Mesenchymal stem cell (in vitro differentiated cells and primary cell): ENCODE data around the gene STAG1.

Source experiments
- DNase-seq: peaks from one replicate; pipeline ENCODE4 v3.0.0-alpha.2; 2013
- H2AFZ ChIP-seq: one replicate; pipeline ENCODE4 v1.6.1; 2013; ENCODE audit warnings: low read depth, mild to moderate bottlenecking, control low read depth, inconsistent platforms, low read length, moderate library complexity
- H2AK5ac ChIP-seq: 2 replicates; pipeline ENCODE4 v1.6.1; 2013; ENCODE audit warnings: low read length, moderate library complexity, mild to moderate bottlenecking, inconsistent platforms; ENCODE audit not compliant: severe bottlenecking
- H2BK120ac ChIP-seq: one replicate; pipeline ENCODE4 v1.6.1; 2013; ENCODE audit warnings: low read depth, mild to moderate bottlenecking, inconsistent platforms, low read length, moderate library complexity
- H2BK12ac ChIP-seq, 2 experiments: one replicate each; pipeline ENCODE4 v1.6.1; 2013; ENCODE audit warnings: inconsistent platforms in 2 of 2, low read length in 2 of 2, mild to moderate bottlenecking in 2 of 2, moderate library complexity in 2 of 2, control low read depth in 1 of 2
- H2BK15ac ChIP-seq: one replicate; pipeline ENCODE4 v1.6.1; 2013; ENCODE audit warnings: mild to moderate bottlenecking, low read depth, inconsistent platforms; ENCODE audit not compliant: poor library complexity, severe bottlenecking
- H2BK5ac ChIP-seq: 2 replicates; pipeline ENCODE4 v1.6.1; 2013; ENCODE audit warnings: low read depth, mild to moderate bottlenecking, low read length, control low read depth, inconsistent platforms; ENCODE audit not compliant: poor library complexity, severe bottlenecking
- H3K14ac ChIP-seq, 2 experiments: one replicate each; pipeline ENCODE4 v1.6.1; 2013; ENCODE audit warnings: inconsistent platforms in 2 of 2, low read length in 2 of 2, control low read depth in 1 of 2, mild to moderate bottlenecking in 1 of 2, moderate library complexity in 1 of 2
- H3K18ac ChIP-seq, 2 experiments: one replicate each; pipeline ENCODE4 v1.6.1; 2013; ENCODE audit warnings: inconsistent platforms in 2 of 2, low read length in 2 of 2, control low read depth in 1 of 2, low read depth in 1 of 2, mild to moderate bottlenecking in 1 of 2
- H3K23ac ChIP-seq, 2 experiments: one replicate each; pipeline ENCODE4 v1.6.1; 2013; ENCODE audit warnings: inconsistent platforms in 2 of 2, low read length in 2 of 2, mild to moderate bottlenecking in 2 of 2, moderate library complexity in 2 of 2, control low read depth in 1 of 2
- H3K27ac ChIP-seq: 2 replicates; pipeline ENCODE4 v1.5.1; 2013; ENCODE audit warnings: mild to moderate bottlenecking, moderate library complexity, low read length, control low read depth, inconsistent platforms; ENCODE audit not compliant: poor library complexity, severe bottlenecking
- H3K27me3 ChIP-seq, 2 experiments: 2 replicates each; pipeline versions ENCODE4 v1.6.1 to v1.7.0; 2013; ENCODE audit warnings: low read length in 2 of 2, mild to moderate bottlenecking in 2 of 2, moderate library complexity in 2 of 2, control low read depth in 1 of 2, inconsistent platforms in 1 of 2; ENCODE audit not compliant: control insufficient read depth in 1 of 2, insufficient read depth in 1 of 2
- H3K36me3 ChIP-seq, 2 experiments: 2 replicates each; pipeline versions ENCODE4 v1.6.1 to v1.7.0; 2013; ENCODE audit warnings: low read length in 2 of 2, control low read depth in 1 of 2, inconsistent platforms in 1 of 2, low read depth in 1 of 2, mild to moderate bottlenecking in 1 of 2; ENCODE audit not compliant: insufficient read depth in 2 of 2, control insufficient read depth in 1 of 2
- H3K4ac ChIP-seq, 2 experiments: one replicate each; pipeline ENCODE4 v1.6.1; 2013; ENCODE audit warnings: inconsistent platforms in 2 of 2, low read length in 2 of 2, mild to moderate bottlenecking in 2 of 2, moderate library complexity in 2 of 2, control low read depth in 1 of 2, low read depth in 1 of 2
- H3K4me1 ChIP-seq: 2 replicates; pipeline ENCODE4 v1.6.1; 2013; ENCODE audit warnings: low read depth, low read length, control low read depth; ENCODE audit not compliant: control insufficient read depth, insufficient read depth
- H3K4me2 ChIP-seq: 2 replicates; pipeline ENCODE4 v1.6.1; 2013; ENCODE audit warnings: low read length, mild to moderate bottlenecking, inconsistent platforms; ENCODE audit not compliant: poor library complexity, severe bottlenecking
- H3K4me3 ChIP-seq, 2 experiments: 2 replicates each; pipeline versions ENCODE4 v1.5.1 to v1.7.0; 2013; ENCODE audit warnings: low read length in 2 of 2, mild to moderate bottlenecking in 2 of 2, control low read depth in 1 of 2, low read depth in 1 of 2; ENCODE audit not compliant: insufficient read depth in 1 of 2
- H3K79me1 ChIP-seq: replicated peaks from 2 replicates; pipeline ENCODE4 v1.6.1; 2013; ENCODE audit warnings: mild to moderate bottlenecking, control low read depth, low read length, inconsistent platforms; ENCODE audit not compliant: poor library complexity, severe bottlenecking
- H3K9ac ChIP-seq: 2 replicates; pipeline ENCODE4 v1.7.0; 2013; ENCODE audit warnings: mild to moderate bottlenecking, low read length, moderate library complexity
- H3K9me3 ChIP-seq: 2 replicates; pipeline ENCODE4 v1.7.0; 2013; ENCODE audit warnings: mild to moderate bottlenecking, low read length; ENCODE audit not compliant: control insufficient read depth
- H4K8ac ChIP-seq: one replicate; pipeline ENCODE4 v1.6.1; 2013; ENCODE audit warnings: inconsistent platforms, mild to moderate bottlenecking, low read length, moderate library complexity
- H4K91ac ChIP-seq: one replicate; pipeline ENCODE4 v1.6.1; 2013; ENCODE audit warnings: mild to moderate bottlenecking, low read length, inconsistent platforms
- WGBS: methylation state at CpG from one replicate; pipeline ENCODE4 v1.1.7; 2013; ENCODE audit warnings: mixed read lengths; 5-methylcytosine and 5-hydroxymethylcytosine counted together

Gene STAG1

GRCh38 chr3:136414476-136414875, 337.7 kb downstream of the STAG1 start:
- H3K4me2 ChIP-seq: no peak overlapping the region
- H2BK12ac ChIP-seq: no peak overlapping the region
- no peak for DNase-seq
- H2BK5ac ChIP-seq: no peak overlapping the region
- no peaks in the 10 kb centered on the region for H3K9me3 ChIP-seq
- peaks cover 3 to 35% of the 10 kb centered on the region in 2 experiments for H3K36me3 ChIP-seq
- H4K91ac ChIP-seq: no peak overlapping the region
- H3K14ac ChIP-seq: no peak overlapping the region
- no peak overlapping the region for H4K8ac ChIP-seq
- no peak overlapping the region for H3K18ac ChIP-seq
- no peak overlapping the region for H2AK5ac ChIP-seq
- H3K9ac ChIP-seq: no peak overlapping the region
- no peak overlapping the region for H2BK15ac ChIP-seq
- H3K27me3 ChIP-seq: no peaks in the 10 kb centered on the region
- H2AFZ ChIP-seq: no peak overlapping the region
- H3K23ac ChIP-seq: no peak overlapping the region
- peaks cover 3% of the 10 kb centered on the region for H3K79me1 ChIP-seq
- H3K27ac ChIP-seq: no peak overlapping the region
- H3K4me1 ChIP-seq: no peaks in the 10 kb centered on the region
- H3K4me3 ChIP-seq: no peak overlapping the region
- no peak overlapping the region for H2BK120ac ChIP-seq
- H3K4ac ChIP-seq: no peak overlapping the region

- no peak overlapping the region for H4K91ac ChIP-seq
- H3K4ac ChIP-seq: no peak overlapping the region
- no peak overlapping the region for H3K4me2 ChIP-seq
- WGBS: 86% methylated on average over 1 of the region's 4 CpGs
- no peak overlapping the region for H2AFZ ChIP-seq
- no peak overlapping the region for H2BK120ac ChIP-seq
- no peak overlapping the region for H2BK12ac ChIP-seq
- H3K23ac ChIP-seq: no peak overlapping the region
- no peaks in the 10 kb centered on the region for H3K27me3 ChIP-seq
- no peak for DNase-seq
- H3K9me3 ChIP-seq: no peaks in the 10 kb centered on the region
- H3K27ac ChIP-seq: no peak overlapping the region
- H3K4me3 ChIP-seq: no peak overlapping the region
- no peak overlapping the region for H3K14ac ChIP-seq
- no peak overlapping the region for H2AK5ac ChIP-seq
- no peak overlapping the region for H4K8ac ChIP-seq
- no peak overlapping the region for H2BK5ac ChIP-seq
- H3K36me3 ChIP-seq: peaks cover 3 to 31% of the 10 kb centered on the region in 2 experiments
- no peaks in the 10 kb centered on the region for H3K4me1 ChIP-seq
- peaks cover 3% of the 10 kb centered on the region for H3K79me1 ChIP-seq
- no peak overlapping the region for H3K18ac ChIP-seq
- no peak overlapping the region for H2BK15ac ChIP-seq
- H3K9ac ChIP-seq: no peak overlapping the region
Measured at GRCh38 chr3:136412307-136412706, 339.9 kb downstream of the STAG1 start.

- Histone ChIP-seq H2AFZ (no peak overlapping the region), H3K79me1 (peaks cover 2% of the 10 kb centered on the region), H3K36me3 (peaks cover 0 to 45% of the 10 kb centered on the region in 2 experiments), H3K14ac (no peak overlapping the region), H4K91ac (no peak overlapping the region), H3K4ac (no peak overlapping the region), H4K8ac (no peak overlapping the region), H3K23ac (no peak overlapping the region), H2BK5ac (no peak overlapping the region), H2BK120ac (no peak overlapping the region), H3K27ac (no peak overlapping the region), H3K4me2 (no peak overlapping the region), H3K9ac (no peak overlapping the region), H3K9me3 (no peaks in the 10 kb centered on the region), H3K27me3 (no peaks in the 10 kb centered on the region), H3K4me1 (no peaks in the 10 kb centered on the region), H3K4me3 (no peak overlapping the region), H2AK5ac (no peak overlapping the region), H3K18ac (no peak overlapping the region), H2BK15ac (no peak overlapping the region), H2BK12ac (no peak overlapping the region)
- no CpG with 5 or more reads among the region's 3 CpGs for WGBS
- no peak for DNase-seq
Measured at GRCh38 chr3:136409549-136409948, 342.6 kb downstream of the STAG1 start.

DNA sequence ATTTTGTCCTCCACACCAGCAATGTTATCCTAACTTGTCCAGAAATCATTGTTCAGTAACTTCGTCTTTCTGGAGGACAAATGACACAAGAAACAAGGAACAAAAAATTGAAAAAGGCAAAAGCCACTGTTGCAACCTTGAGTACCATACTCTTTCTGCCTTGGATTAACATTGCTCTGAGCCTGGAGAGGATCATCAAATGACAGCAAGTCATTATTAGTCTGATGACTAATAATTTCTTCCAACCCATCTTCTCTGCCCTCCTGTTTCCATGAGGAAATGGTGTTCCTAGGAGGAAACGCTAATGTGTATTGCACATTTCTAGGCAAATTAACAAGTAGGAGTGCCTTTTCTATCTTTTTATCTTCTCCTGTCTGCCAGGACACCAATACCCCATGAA, 348.1 kb downstream of the STAG1 start:
- H3K4me1 ChIP-seq: no peaks in the 10 kb centered on the region
- H3K27ac ChIP-seq: no peak overlapping the region
- no peak overlapping the region for H4K91ac ChIP-seq
- H3K4me3 ChIP-seq: no peak overlapping the region
- no peaks in the 10 kb centered on the region for H3K27me3 ChIP-seq
- no peak overlapping the region for H2BK120ac ChIP-seq
- H3K18ac ChIP-seq: no peak overlapping the region
- H4K8ac ChIP-seq: no peak overlapping the region
- H2BK12ac ChIP-seq: no peak overlapping the region
- WGBS: 71% methylated on average over 1 of the region's 2 CpGs
- no peak overlapping the region for H2BK5ac ChIP-seq
- no peak overlapping the region for H3K4ac ChIP-seq
- no peak overlapping the region for H2AFZ ChIP-seq
- no peak overlapping the region for H3K4me2 ChIP-seq
- H3K9me3 ChIP-seq: no peaks in the 10 kb centered on the region
- no peak overlapping the region for H3K14ac ChIP-seq
- DNase-seq: peak; percentile 69
- H3K36me3 ChIP-seq: peaks cover 10 to 51% of the 10 kb centered on the region in 2 experiments
- no peak overlapping the region for H3K23ac ChIP-seq
- H2AK5ac ChIP-seq: no peak overlapping the region
- no peak overlapping the region for H2BK15ac ChIP-seq
- no peak overlapping the region for H3K9ac ChIP-seq
- H3K79me1 ChIP-seq: peaks cover 4% of the 10 kb centered on the region
